Calu3 (cell line): Measurements from ENCODE around the gene BAD. TPM values are rescaled to one million over a fixed set of nuclear protein-coding genes. Genes with fewer than 3 reads are reported as not detected.

ENCODE experiments used
- BruUV-seq: library from RNA; stranded (reverse); fragments of 400-500 nt; replicated peaks from 2 replicates; lab custom pipeline; 2021; lab: Mats Ljungman, UMichigan
- CTCF ChIA-PET: fragments of 300-600 bp; sonication (Branson Sonifier 250); formaldehyde crosslinking; loops from one replicate; lab custom pipeline; 2022; ENCODE audit warnings: antibody characterized with exemption; lab: Charles Lee
- DNase-seq: peaks from one replicate; pipeline ENCODE4 v3.0.0; 2022
- H3K27ac Mint-ChIP-seq: one replicate; pipeline ENCODE4 v1.8.0; 2022; ENCODE audit warnings: mixed read lengths; ENCODE audit not compliant: unreplicated experiment
- H3K27me3 Mint-ChIP-seq: one replicate; pipeline ENCODE4 v1.8.0; 2022; ENCODE audit warnings: mixed read lengths; ENCODE audit not compliant: unreplicated experiment
- H3K36me3 Mint-ChIP-seq: one replicate; pipeline ENCODE4 v1.8.0; 2022; ENCODE audit warnings: mild to moderate bottlenecking, moderate library complexity, mixed read lengths; ENCODE audit not compliant: insufficient read depth, unreplicated experiment
- H3K4me1 Mint-ChIP-seq: one replicate; pipeline ENCODE4 v1.8.0; 2022; ENCODE audit warnings: mild to moderate bottlenecking, low read depth, mixed read lengths; ENCODE audit not compliant: unreplicated experiment
- H3K4me3 Mint-ChIP-seq: one replicate; pipeline ENCODE4 v1.8.0; 2022; ENCODE audit warnings: mild to moderate bottlenecking, low read depth, moderate library complexity, mixed read lengths; ENCODE audit not compliant: unreplicated experiment
- H3K9me3 Mint-ChIP-seq: one replicate; pipeline ENCODE4 v1.8.0; 2022; ENCODE audit warnings: low read depth, mixed read lengths; ENCODE audit not compliant: unreplicated experiment
- intact Hi-C: fragments of 100-400 bp; cut with micrococcal nuclease; formaldehyde crosslinking; loops from one replicate; pipeline ENCODE4 v1.10.0; 2022; ENCODE audit not compliant: unreplicated experiment
- total RNA-seq: library from RNA; stranded (reverse); gene quantifications from 2 replicates; pipeline ENCODE4 v1.2.3, GENCODE V29; 2022
- TF ChIP-seq, protein P1 (sequence below): fragments of 200-600 bp; IDR thresholded peaks from one replicate; pipeline ENCODE4 v1.8.0; 2022; ENCODE audit warnings: antibody characterized with exemption; ENCODE audit not compliant: unreplicated experiment

BAD gene
- total RNA-seq, 1 experiment from 2014 or later, result 30.2 TPM

DNA sequence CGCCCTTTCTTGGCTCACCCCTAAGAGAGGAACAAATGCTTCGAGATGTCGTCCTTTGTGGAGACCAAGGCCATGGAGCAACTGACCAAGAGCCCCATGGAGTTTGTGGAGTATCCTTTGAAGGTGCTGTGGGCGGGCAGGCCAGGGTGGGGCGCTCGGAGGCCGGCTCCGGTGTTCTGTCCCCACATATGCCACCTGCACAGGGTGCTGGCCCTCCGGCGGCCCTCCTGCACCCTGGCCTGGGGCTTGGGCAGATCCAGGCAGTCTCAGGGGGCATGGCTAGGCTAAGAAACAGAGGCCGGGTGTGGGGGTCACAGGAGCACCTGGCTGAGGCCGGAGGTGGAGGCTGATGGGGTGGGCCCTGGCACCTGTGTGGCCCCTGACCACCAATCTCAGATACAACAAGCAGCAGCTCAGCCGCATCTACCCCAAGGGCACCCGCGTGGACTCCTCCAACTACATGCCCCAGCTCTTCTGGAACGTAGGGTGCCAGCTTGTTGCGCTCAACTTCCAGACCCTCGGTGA lies 22.8 kb downstream of the BAD start:
- no peaks in the 10 kb centered on the region for H3K9me3 Mint-ChIP-seq
- no peak for DNase-seq
- CTCF ChIA-PET, result no interaction called here
- H3K4me3 Mint-ChIP-seq, result no peak overlapping the region
- intact Hi-C loops, result no loop called here
- no peaks in the 10 kb centered on the region for H3K27me3 Mint-ChIP-seq
- H3K36me3 Mint-ChIP-seq, result peaks cover 38% of the 10 kb centered on the region
- TF ChIP-seq, protein P1, sequence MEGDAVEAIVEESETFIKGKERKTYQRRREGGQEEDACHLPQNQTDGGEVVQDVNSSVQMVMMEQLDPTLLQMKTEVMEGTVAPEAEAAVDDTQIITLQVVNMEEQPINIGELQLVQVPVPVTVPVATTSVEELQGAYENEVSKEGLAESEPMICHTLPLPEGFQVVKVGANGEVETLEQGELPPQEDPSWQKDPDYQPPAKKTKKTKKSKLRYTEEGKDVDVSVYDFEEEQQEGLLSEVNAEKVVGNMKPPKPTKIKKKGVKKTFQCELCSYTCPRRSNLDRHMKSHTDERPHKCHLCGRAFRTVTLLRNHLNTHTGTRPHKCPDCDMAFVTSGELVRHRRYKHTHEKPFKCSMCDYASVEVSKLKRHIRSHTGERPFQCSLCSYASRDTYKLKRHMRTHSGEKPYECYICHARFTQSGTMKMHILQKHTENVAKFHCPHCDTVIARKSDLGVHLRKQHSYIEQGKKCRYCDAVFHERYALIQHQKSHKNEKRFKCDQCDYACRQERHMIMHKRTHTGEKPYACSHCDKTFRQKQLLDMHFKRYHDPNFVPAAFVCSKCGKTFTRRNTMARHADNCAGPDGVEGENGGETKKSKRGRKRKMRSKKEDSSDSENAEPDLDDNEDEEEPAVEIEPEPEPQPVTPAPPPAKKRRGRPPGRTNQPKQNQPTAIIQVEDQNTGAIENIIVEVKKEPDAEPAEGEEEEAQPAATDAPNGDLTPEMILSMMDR, result no peak
- no peak overlapping the region for H3K27ac Mint-ChIP-seq
- BruUV-seq, result no TSS peak
- H3K4me1 Mint-ChIP-seq, result no peaks in the 10 kb centered on the region

DNA sequence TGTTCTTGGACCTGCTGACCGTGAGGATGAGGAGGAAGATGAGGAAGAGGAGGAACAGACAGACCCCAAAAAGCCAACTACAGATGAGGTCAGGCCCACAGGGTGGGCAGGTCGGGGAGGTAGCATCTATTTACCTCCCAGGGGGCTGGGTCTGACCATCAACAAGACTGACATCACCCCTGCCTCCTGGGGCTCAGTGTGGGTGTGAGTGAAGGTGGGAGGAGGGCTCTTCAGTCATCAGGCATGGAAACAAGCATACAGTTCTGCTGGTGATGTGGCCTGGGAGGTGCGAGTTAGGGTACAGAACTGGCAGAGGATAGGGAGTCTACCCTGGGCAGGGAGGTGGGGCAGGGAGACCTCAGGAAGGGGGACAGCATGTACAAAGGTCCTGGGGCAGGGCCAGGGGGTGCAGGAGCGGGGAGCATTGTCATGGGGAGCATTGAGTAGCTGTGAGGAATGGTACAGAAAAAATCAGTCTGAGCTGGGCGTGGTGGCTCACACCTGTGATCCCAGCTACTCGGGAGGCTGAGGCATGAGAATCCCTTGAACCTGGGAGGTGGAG lies 24.2 kb downstream of the BAD start:
- TF ChIP-seq, protein P1, result no peak
- Mint-ChIP-seq H3K27ac (no peak overlapping the region), H3K36me3 (peaks cover 30% of the 10 kb centered on the region), H3K27me3 (no peaks in the 10 kb centered on the region), H3K4me3 (no peak overlapping the region), H3K9me3 (no peaks in the 10 kb centered on the region), H3K4me1 (no peaks in the 10 kb centered on the region)
- DNase-seq, result no peak
- no TSS peak for BruUV-seq
- CTCF ChIA-PET, result interaction anchor here (0.7 to 0.8 kb wide), 2 partner anchors 9 to 189 kb away, joined by 3 read pairs; no protein-coding TSS in a partner anchor
- intact Hi-C loops, result no loop called here

DNA sequence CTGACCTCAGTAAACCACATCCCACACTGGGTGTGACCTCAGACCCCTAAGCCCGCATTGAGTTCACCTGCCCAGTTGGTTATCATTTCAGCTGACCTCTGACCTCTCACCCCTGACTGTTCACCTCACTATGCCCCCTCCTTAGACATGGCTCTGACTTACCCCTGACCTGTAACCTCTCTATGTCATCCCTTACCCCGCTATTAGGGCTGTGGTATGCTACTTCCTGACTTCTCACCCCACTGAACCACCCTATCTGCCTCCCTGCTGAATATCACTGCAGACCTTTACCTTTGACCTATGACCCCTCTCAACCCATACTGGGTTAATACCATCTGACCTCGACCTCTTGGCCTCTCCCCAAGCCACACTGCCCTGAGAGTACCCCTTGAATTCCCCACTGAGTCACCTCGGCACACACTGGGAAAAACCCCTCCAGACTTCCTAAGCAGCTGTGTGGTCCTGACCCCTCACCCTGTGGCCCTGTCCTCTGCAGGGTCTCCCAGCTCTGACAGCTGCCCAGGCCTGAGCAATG lies 24.9 kb downstream of the BAD start:
- TF ChIP-seq, protein P1, result no peak
- H3K9me3 Mint-ChIP-seq, result no peaks in the 10 kb centered on the region
- H3K27ac Mint-ChIP-seq, result no peak overlapping the region
- BruUV-seq, result no TSS peak
- DNase-seq, result no peak
- no peak overlapping the region for H3K4me3 Mint-ChIP-seq
- H3K4me1 Mint-ChIP-seq, result no peaks in the 10 kb centered on the region
- CTCF ChIA-PET, result no interaction called here
- intact Hi-C loops, result no loop called here
- no peaks in the 10 kb centered on the region for H3K27me3 Mint-ChIP-seq
- H3K36me3 Mint-ChIP-seq, result peaks cover 36% of the 10 kb centered on the region

DNA sequence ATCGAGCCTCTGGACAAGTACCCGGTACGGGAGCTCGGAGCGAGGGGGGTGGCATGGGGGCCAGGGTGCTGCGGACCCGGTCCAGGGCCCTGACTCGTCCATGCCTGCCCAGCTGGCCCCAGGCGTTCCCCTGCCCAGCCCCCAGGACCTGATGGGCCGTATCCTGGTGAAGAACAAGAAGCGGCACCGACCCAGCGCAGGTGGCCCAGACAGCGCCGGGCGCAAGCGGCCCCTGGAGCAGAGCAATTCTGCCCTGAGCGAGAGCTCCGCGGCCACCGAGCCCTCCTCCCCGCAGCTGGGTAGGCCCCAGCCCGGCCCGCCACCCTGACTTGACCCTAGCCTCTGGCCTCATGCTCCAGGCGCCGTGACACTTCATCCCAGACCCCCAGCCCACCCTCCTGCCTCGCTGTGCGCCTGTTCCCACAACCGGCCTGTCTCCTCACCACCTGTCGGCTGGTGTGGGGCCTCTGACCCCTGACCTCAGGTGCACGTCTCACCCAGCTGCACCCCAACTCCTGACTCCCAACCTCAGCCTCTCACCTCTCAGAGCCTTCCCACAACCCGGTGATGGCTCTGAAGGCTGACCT lies 25.4 kb downstream of the BAD start:
- Mint-ChIP-seq H3K4me1 (no peaks in the 10 kb centered on the region), H3K4me3 (no peak overlapping the region), H3K27ac (no peak overlapping the region), H3K27me3 (no peaks in the 10 kb centered on the region), H3K36me3 (peaks cover 36% of the 10 kb centered on the region), H3K9me3 (no peaks in the 10 kb centered on the region)
- no peak for DNase-seq
- CTCF ChIA-PET, result no interaction called here
- TF ChIP-seq, protein P1, result no peak
- intact Hi-C loops, result no loop called here
- no TSS peak for BruUV-seq
